Measurements from ENCODE around the gene PLA2G6. TPM values are rescaled to one million over a fixed set of nuclear protein-coding genes. Genes with fewer than 3 reads are reported as not detected.

PLA2G6 gene
- total RNA-seq, 2 experiments from 2014 or later = 33.9 to 83.9 TPM

DNA sequence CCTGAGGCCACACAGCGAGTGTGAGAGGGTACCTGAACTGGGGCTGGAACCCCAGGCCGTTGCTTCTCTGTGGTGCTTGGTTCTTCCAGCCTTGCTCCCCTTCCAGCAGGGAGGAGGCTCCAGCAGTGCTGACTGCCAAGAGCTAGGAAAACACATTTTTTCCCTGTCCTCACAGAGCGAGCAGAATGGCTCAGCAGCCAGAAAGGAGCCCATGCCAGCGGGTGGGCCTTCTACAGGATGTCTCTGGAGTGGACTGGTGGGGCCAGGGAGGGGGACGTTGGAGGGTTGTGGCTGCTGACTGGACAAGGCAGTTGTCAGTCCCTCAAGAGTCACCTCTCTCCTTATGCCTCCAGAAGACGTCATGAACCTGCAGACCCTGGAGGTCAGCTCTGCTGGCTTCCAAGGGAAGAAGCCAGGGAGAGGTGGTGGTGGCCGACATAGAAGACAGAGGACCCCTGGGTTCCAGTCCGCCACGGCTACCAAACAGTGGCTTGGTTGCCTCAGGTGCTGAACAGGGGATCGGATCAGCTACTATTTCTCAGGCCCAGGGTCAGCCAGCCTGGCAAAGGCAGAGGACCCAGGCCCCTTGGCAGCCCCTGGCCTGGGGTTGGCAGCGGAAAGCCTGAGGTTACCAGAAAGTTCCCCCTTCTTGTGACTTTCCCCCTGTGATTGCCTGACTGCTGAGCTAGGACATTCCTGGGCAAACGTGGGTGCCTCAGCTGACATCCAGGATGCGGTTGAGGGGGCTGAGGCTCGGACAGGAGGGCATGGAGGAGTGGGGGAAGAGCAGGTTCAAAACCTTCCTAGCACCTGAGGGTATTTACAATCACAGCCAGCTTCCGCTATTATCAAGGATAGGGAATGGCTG is 23.9 kb upstream of the PLA2G6 start:
- DNase-seq (ENCODE audit: low spot score) = no peak
- ChIA-PET CTCF (ENCODE audit: unreplicated experiment) (no interaction called here), POLR2A (interaction anchor here (0.6 to 0.7 kb wide), 2 partner anchors 9 to 19 kb away, joined by 3 to 6 read pairs; no protein-coding TSS in a partner anchor)
- TF ChIP-seq, protein P1, sequence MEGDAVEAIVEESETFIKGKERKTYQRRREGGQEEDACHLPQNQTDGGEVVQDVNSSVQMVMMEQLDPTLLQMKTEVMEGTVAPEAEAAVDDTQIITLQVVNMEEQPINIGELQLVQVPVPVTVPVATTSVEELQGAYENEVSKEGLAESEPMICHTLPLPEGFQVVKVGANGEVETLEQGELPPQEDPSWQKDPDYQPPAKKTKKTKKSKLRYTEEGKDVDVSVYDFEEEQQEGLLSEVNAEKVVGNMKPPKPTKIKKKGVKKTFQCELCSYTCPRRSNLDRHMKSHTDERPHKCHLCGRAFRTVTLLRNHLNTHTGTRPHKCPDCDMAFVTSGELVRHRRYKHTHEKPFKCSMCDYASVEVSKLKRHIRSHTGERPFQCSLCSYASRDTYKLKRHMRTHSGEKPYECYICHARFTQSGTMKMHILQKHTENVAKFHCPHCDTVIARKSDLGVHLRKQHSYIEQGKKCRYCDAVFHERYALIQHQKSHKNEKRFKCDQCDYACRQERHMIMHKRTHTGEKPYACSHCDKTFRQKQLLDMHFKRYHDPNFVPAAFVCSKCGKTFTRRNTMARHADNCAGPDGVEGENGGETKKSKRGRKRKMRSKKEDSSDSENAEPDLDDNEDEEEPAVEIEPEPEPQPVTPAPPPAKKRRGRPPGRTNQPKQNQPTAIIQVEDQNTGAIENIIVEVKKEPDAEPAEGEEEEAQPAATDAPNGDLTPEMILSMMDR (conservative IDR thresholded peaks at IDR 0.05; ENCODE audit: low read length) = no peak
- no peak for TF ChIP-seq EZH2phosphoT487 (IDR thresholded peaks at IDR 0.05; ENCODE audit: borderline replicate concordance, low read depth, low read length)
- no TSS peak for BruUV-seq (replicated peaks)
- intact Hi-C loops (cut with micrococcal nuclease; ENCODE audit: unreplicated experiment) = no loop called here
- Histone ChIP-seq H3K9me3 (ENCODE audit: low read length) (no peaks in the 10 kb centered on the region), H4K20me1 (ENCODE audit: insufficient read depth, low read length) (no peaks in the 10 kb centered on the region), H3K36me3 (ENCODE audit: insufficient read depth, low read length) (no peaks in the 10 kb centered on the region), H2AFZ (ENCODE audit: low read length) (no peak overlapping the region), H3K4me2 (ENCODE audit: low read length) (peak overlapping the region; percentile 90), H3K79me2 (ENCODE audit: insufficient read depth, low read depth, low read length) (no peaks in the 10 kb centered on the region), H3K4me1 (ENCODE audit: insufficient read depth, low read length, poor library complexity, severe bottlenecking) (peaks cover 41% of the 10 kb centered on the region), H3K9me2 (ENCODE audit: insufficient read depth, low read length) (no peaks in the 10 kb centered on the region), H3K27ac (ENCODE audit: low read depth, low read length, poor library complexity, severe bottlenecking) (peak overlapping the region; percentile 18), H3K4me3 (ENCODE audit: low read depth, low read length, poor library complexity, severe bottlenecking) (no peak overlapping the region)

DNA sequence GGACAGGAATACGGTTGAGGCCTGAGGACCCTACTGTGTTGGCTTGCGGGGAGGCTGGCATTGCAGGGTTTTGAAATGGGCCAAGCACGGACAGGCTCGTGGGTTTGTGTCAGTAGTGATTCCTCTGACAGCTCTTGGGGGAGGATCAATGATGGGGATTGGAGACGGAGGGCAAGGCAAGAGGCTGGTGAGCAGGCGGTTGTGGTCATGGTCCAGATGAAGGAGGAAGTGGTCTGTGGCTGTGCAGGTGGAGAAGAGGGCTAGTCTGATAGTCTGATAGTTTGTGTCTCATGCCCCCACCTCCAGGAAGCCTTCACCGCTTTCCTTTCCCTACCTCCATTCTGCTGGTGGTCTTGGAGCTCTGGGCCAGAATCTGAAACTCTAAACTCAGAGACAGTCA is 23.2 kb upstream of the PLA2G6 start:
- Histone ChIP-seq H3K4me1 (ENCODE audit: insufficient read depth, low read length, poor library complexity, severe bottlenecking) (peaks cover 42% of the 10 kb centered on the region), H2AFZ (ENCODE audit: low read length) (no peak overlapping the region), H3K9me2 (ENCODE audit: insufficient read depth, low read length) (no peaks in the 10 kb centered on the region), H3K79me2 (ENCODE audit: insufficient read depth, low read depth, low read length) (no peaks in the 10 kb centered on the region), H3K36me3 (ENCODE audit: insufficient read depth, low read length) (no peaks in the 10 kb centered on the region), H3K27ac (ENCODE audit: low read depth, low read length, poor library complexity, severe bottlenecking) (peak overlapping the region; percentile 19), H4K20me1 (ENCODE audit: insufficient read depth, low read length) (no peaks in the 10 kb centered on the region), H3K4me3 (ENCODE audit: low read depth, low read length, poor library complexity, severe bottlenecking) (no peak overlapping the region), H3K4me2 (ENCODE audit: low read length) (peak overlapping the region; percentile 90), H3K9me3 (ENCODE audit: low read length) (no peaks in the 10 kb centered on the region)
- CTCF ChIA-PET (ENCODE audit: unreplicated experiment) = no interaction called here
- TF ChIP-seq, protein P1 (conservative IDR thresholded peaks at IDR 0.05; ENCODE audit: low read length) = no peak
- no peak for TF ChIP-seq EZH2phosphoT487 (IDR thresholded peaks at IDR 0.05; ENCODE audit: borderline replicate concordance, low read depth, low read length)
- POLR2A ChIA-PET = interaction anchor here (0.6 kb wide), 1 partner anchor 19 kb away, joined by 3 read pairs; no protein-coding TSS in a partner anchor
- intact Hi-C loops (cut with micrococcal nuclease; ENCODE audit: unreplicated experiment) = loop anchor here (5.0 kb wide), 3 partner anchors 38 to 368 kb away; partner anchors contain the start of genes CSNK1E and DMC1
- peak; percentile 82 for DNase-seq (ENCODE audit: low spot score)
- BruUV-seq (replicated peaks) = no TSS peak

Measured in OCI-LY7 (cell line).